Heart left ventricle (tissue), 16 donors: ENCODE results near the gene DNAJC5. TPM values are rescaled to one million over a fixed set of nuclear protein-coding genes. Genes with fewer than 3 reads are reported as not detected.

Source experiments
- ATAC-seq, 4 donors: fragments of 200-7000 bp; cut with Tn5 transposase; one replicate each; pipeline ENCODE4 v1.9.1; 2020 to 2022; ENCODE audit warnings: moderate library complexity in 4 of 4, mild to moderate bottlenecking in 3 of 4, moderate number of reproducible peaks in 1 of 4
- DNase-seq, 5 donors: peaks; one replicate each; pipeline ENCODE4 v3.0.0-alpha.2; 2020
- H3K27ac ChIP-seq, 12 donors: fragments of 200-600 bp; sonication (generic) in 4 of 12; one replicate each; pipeline versions ENCODE4 v1.5.0 to v1.8.0; 2016 to 2022; ENCODE audit warnings: mild to moderate bottlenecking in 2 of 12
- H3K27me3 ChIP-seq, 9 donors: fragments of 200-600 bp; sonication (generic) in 2 of 9; one replicate each; pipeline versions ENCODE4 v1.5.1 to v1.8.0; 2016 to 2022; ENCODE audit warnings: mild to moderate bottlenecking in 3 of 9
- H3K36me3 ChIP-seq, 9 donors: fragments of 200-600 bp; sonication (generic) in 2 of 9; one replicate each; pipeline versions ENCODE4 v1.5.0 to v1.8.0; 2018 to 2022; ENCODE audit warnings: mild to moderate bottlenecking in 2 of 9
- H3K4me1 ChIP-seq, 12 donors: fragments of 200-600 bp; sonication (generic) in 4 of 12; one replicate each; pipeline versions ENCODE4 v1.5.0 to v1.8.0; 2016 to 2022; ENCODE audit warnings: mild to moderate bottlenecking in 3 of 12
- H3K4me3 ChIP-seq, 12 donors: fragments of 200-600 bp; sonication (generic) in 4 of 12; one replicate each; pipeline versions ENCODE4 v1.5.0 to v1.8.0; 2017 to 2022; ENCODE audit warnings: mild to moderate bottlenecking in 9 of 12, moderate library complexity in 4 of 12
- H3K9me3 ChIP-seq, 12 donors: fragments of 200-600 bp; sonication (generic) in 4 of 12; one replicate each; pipeline versions ENCODE4 v1.5.0 to v1.8.0; 2016 to 2022; ENCODE audit warnings: mild to moderate bottlenecking in 1 of 12
- CTCF ChIP-seq, 12 donors: fragments of 200-600 bp; sonication (generic) in 4 of 12; IDR thresholded peaks; one replicate each; pipeline versions ENCODE4 v1.5.0 to v1.8.0; 2018 to 2022; ENCODE audit warnings: antibody characterized with exemption in 12 of 12, mild to moderate bottlenecking in 5 of 12
- POLR2A ChIP-seq, 2 donors: fragments of 450-650 bp; IDR thresholded peaks; one replicate each; pipeline ENCODE4 v1.6.1; 2017; ENCODE audit warnings: antibody characterized with exemption in 2 of 2, mild to moderate bottlenecking in 2 of 2, moderate library complexity in 2 of 2
- WGBS, 4 donors: extraction: QIAGEN DNeasy Blood & Tissue Kit in 2 of 4; methylation state at CpG; one replicate each; pipeline versions ENCODE4 v1.1.5 to v1.1.7; 2013 to 2018; 5-methylcytosine and 5-hydroxymethylcytosine counted together
- intact Hi-C, 10 donors: fragments of 100-400 bp; cut with DNase I; formaldehyde crosslinking; loops; one replicate each; pipeline versions ENCODE4 v1.11.1 to v1.14.2; 2022
- polyA plus RNA-seq, 2 donors: library from polyadenylated mRNA; stranded (reverse); fragments of 200-250 nt; gene quantifications; one replicate each; pipeline ENCODE4 v1.2.3, GENCODE V29; 2013
- total RNA-seq, 9 donors: library from RNA; depleted of rRNA in 2 of 9; stranded (reverse); fragments of >200 nt in 2 of 9; fragmentation: NEBNext Ultra II Directional in 3 of 9; extraction: Animal tissue kit (Norgen Biotek cat#: 25700) in 3 of 9; gene quantifications; one replicate each; pipeline versions ENCODE4 v1.1.0 to v1.2.4, GENCODE V29; 2016 to 2023
- donor health status: ischemic (EF 13 %, LVEDD 7.1; RV severe dilation, severe dysfunction).
- donor health status: healthy with polysubstance abuse.
- donor health status: DM: no; HTN: yes; CAD: no.
- donor health status: DM: no; HTN: no; CAD: no.
- donor health status: ischemic (EF 25% LVEDD 6.9; RV normal size, moderate dysfunction).
- donor health status: ischemic (EF 25% LVEDD 5.7; RV mildly dilated, moderate dysfunction).
- donor health status: healthy.
- donor health status: DM: yes; HTN: yes; CAD: no.
- donor health status: ischemic (EF 35%, LVEDD 5.7; RV mildly dilated, moderate dysfunction).
- donor health status: nonischemic (EF 11% LVEDD 7.7; RV severe dilation, severe dysfunction).
- donor health status: DM: yes; HTN: yes; CAD: no.
- donor health status: PGD.
- donor health status: ischemic (EF 29% LVEDD 5.4; RV normal size, mild dysfunction).
- donor health status: nonischemic (EF 23%, LVEDD 6.1; RV moderate dilation, normal function).

DNAJC5 gene
- total and polyA plus RNA-seq, 11 donors: 21.1 to 57.1 (median 46.1) TPM

GRCh38 chr20:63977739-63978276 lies 82.9 kb downstream of the DNAJC5 start:
- no peaks in the 10 kb centered on the region for H3K9me3 ChIP-seq
- peaks cover 7 to 56% (median 40%) of the 10 kb centered on the region in 12 donors for H3K4me1 ChIP-seq
- intact Hi-C loops: loop anchor here in 7 of 10 donors (5.0 to 10.0 kb wide), 6 partner anchors 63 to 363 kb away; partner anchors contain the start of gene TNFRSF6B (in 1 of the 7)
- peak overlapping the region in 3 of 12 donors; percentile 81 to 93 (median 88) for H3K27ac ChIP-seq
- H3K4me3 ChIP-seq: peak overlapping the region in 1 of 12 donors; percentile 97
- TF ChIP-seq CTCF (IDR thresholded peaks at IDR 0.05) (no peak), POLR2A (IDR thresholded peaks at IDR 0.05) (no peak)
- no peak for ATAC-seq
- no peaks in the 10 kb centered on the region for H3K27me3 ChIP-seq
- 71 to 80% (median 78%) methylated on average over 7 to 16 of the region's 16 CpGs for WGBS, 4 donors
- peaks cover 0 to 4% (median under 1%) of the 10 kb centered on the region in 9 donors for H3K36me3 ChIP-seq
- DNase-seq: peak in 3 of 5 donors; percentile 16 to 48 (median 19)

GRCh38 chr20:63978319-63979228 lies 83.6 kb downstream of the DNAJC5 start:
- Histone ChIP-seq H3K27me3 (no peaks in the 10 kb centered on the region), H3K4me1 (peaks cover 7 to 53% (median 38%) of the 10 kb centered on the region in 12 donors), H3K36me3 (peaks cover 0 to 12% (median 7%) of the 10 kb centered on the region in 9 donors), H3K27ac (peak overlapping the region; percentile 58 to 93 (median 83)), H3K4me3 (peak overlapping the region; percentile 33 to 100 (median 62)), H3K9me3 (no peaks in the 10 kb centered on the region)
- 9 to 18% (median 12%) methylated on average over 26 to 52 of the region's 52 CpGs for WGBS, 4 donors
- peak in 3 of 4 donors; percentile 25 to 56 (median 30) for ATAC-seq
- intact Hi-C loops: loop anchor here in 7 of 10 donors (5.0 to 10.0 kb wide), 6 partner anchors 64 to 364 kb away; partner anchors contain the start of gene TNFRSF6B (in 1 of the 7)
- peak; percentile 81 to 88 (median 86) for DNase-seq
- TF ChIP-seq CTCF (IDR thresholded peaks at IDR 0.05) (peak in 1 of 12 donors; percentile 1), POLR2A (IDR thresholded peaks at IDR 0.05) (peak in 1 of 2 donors; percentile 20)

- intact Hi-C loops: loop anchor here in 7 of 10 donors (5.0 to 10.0 kb wide), 6 partner anchors 64 to 364 kb away; partner anchors contain the start of gene TNFRSF6B (in 1 of the 7)
- peaks cover 0 to 18% (median 12%) of the 10 kb centered on the region in 9 donors for H3K36me3 ChIP-seq
- H3K4me1 ChIP-seq: peaks cover 7 to 47% (median 36%) of the 10 kb centered on the region in 12 donors
- no peaks in the 10 kb centered on the region for H3K27me3 ChIP-seq
- DNase-seq: peak in 1 of 5 donors; percentile 57
- peak overlapping the region; percentile 58 to 93 (median 83) for H3K27ac ChIP-seq
- WGBS, 4 donors: 0 to 1% (median 1%) methylated on average over 11 to 47 of the region's 47 CpGs
- H3K9me3 ChIP-seq: no peaks in the 10 kb centered on the region
- no peak for ATAC-seq
- peak overlapping the region; percentile 33 to 100 (median 62) for H3K4me3 ChIP-seq
- TF ChIP-seq POLR2A (IDR thresholded peaks at IDR 0.05): no peak
- no peak for TF ChIP-seq CTCF (IDR thresholded peaks at IDR 0.05)
Measured at GRCh38 chr20:63979229-63979556, 84.3 kb downstream of the DNAJC5 start.
